Measurements from ENCODE around the gene LRFN2. TPM values are rescaled to one million over a fixed set of nuclear protein-coding genes. Genes with fewer than 3 reads are reported as not detected.

The LRFN2 gene
- total RNA-seq, 2 experiments from 2014 or later, result not detected

DNA sequence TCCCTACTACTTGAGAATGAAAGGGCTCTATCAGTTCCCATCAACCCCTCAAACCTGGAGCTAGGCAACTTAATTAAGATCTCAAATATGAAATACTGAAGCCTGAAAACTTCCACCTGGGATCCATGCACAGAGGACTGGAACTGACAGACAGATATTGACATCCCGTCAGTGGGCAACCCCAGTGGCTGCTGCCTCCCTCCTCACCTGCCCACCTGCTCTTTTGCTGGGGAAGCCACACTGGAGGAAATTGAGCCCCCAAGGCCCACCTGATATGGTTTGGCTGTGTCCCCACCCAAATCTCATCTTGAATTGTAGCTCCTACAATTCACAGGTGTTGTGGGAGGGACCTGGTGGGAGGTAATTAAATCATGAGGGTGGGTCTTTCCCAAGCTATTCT is 192.8 kb downstream of the LRFN2 start:
- POLR2A ChIA-PET, result no interaction called here
- DNase-seq (no peak), ATAC-seq (ENCODE audit: low read depth) (no peak)
- H3K9me3 Mint-ChIP-seq, result no peaks in the 10 kb centered on the region
- H3K4me1 Mint-ChIP-seq, result peaks cover 13% of the 10 kb centered on the region
- H3K27ac Mint-ChIP-seq, result no peak overlapping the region
- H3K27me3 Mint-ChIP-seq, result peaks cover 8% of the 10 kb centered on the region
- no peaks in the 10 kb centered on the region for H3K36me3 Mint-ChIP-seq
- no peak overlapping the region for H3K4me3 Mint-ChIP-seq

DNA sequence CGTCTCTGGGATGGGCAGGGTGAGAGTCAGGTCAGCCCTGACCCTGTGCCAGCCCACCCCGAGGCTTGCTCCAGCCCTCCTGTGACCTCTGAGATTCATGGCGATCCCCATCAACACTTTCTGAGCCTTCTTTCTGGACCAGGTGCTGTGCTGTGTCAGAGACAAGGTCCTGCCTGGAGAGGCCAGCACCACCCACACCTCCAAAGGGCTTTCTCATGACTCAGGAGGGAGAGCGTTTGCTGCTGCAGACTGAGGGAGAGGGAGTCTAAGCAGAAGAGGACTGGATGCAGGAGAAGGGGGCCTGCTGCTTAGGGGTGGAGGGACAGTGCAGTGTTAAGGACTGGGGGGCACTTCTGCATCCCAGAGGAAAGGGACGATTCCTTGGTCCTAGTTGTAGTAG is 193.5 kb downstream of the LRFN2 start:
- ATAC-seq (ENCODE audit: low read depth) (no peak), DNase-seq (no peak)
- peaks cover 20% of the 10 kb centered on the region for H3K4me1 Mint-ChIP-seq
- H3K27me3 Mint-ChIP-seq, result peaks cover 9% of the 10 kb centered on the region
- H3K4me3 Mint-ChIP-seq, result no peak overlapping the region
- no peaks in the 10 kb centered on the region for H3K36me3 Mint-ChIP-seq
- no peak overlapping the region for H3K27ac Mint-ChIP-seq
- no peaks in the 10 kb centered on the region for H3K9me3 Mint-ChIP-seq
- POLR2A ChIA-PET, result no interaction called here

DNA sequence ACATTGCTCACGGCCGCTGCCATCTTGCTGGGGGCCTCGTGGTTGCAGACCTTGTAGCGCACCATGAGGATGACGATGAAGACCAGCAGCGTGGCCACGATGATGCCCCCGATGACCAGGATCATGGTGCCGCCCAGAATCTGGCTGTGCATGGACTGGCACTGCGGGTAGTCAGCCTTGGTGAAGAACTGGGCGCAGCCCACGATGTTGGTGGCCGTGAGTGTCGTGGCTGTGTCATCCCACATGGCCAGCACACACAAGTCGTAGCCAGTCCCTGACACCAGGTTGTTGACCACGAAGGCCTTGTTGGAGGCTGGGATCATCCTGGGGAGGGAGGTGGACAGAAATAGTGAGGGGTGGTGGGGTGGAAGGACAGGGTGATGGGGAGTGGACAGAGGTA is 194.6 kb downstream of the LRFN2 start:
- no peak for ATAC-seq (ENCODE audit: low read depth)
- H3K4me1 Mint-ChIP-seq, result peaks cover 27% of the 10 kb centered on the region
- H3K27ac Mint-ChIP-seq, result no peak overlapping the region
- H3K9me3 Mint-ChIP-seq, result no peaks in the 10 kb centered on the region
- POLR2A ChIA-PET, result no interaction called here
- DNase-seq, result no peak
- no peak overlapping the region for H3K4me3 Mint-ChIP-seq
- H3K27me3 Mint-ChIP-seq, result peaks cover 16% of the 10 kb centered on the region
- H3K36me3 Mint-ChIP-seq, result no peaks in the 10 kb centered on the region

DNA sequence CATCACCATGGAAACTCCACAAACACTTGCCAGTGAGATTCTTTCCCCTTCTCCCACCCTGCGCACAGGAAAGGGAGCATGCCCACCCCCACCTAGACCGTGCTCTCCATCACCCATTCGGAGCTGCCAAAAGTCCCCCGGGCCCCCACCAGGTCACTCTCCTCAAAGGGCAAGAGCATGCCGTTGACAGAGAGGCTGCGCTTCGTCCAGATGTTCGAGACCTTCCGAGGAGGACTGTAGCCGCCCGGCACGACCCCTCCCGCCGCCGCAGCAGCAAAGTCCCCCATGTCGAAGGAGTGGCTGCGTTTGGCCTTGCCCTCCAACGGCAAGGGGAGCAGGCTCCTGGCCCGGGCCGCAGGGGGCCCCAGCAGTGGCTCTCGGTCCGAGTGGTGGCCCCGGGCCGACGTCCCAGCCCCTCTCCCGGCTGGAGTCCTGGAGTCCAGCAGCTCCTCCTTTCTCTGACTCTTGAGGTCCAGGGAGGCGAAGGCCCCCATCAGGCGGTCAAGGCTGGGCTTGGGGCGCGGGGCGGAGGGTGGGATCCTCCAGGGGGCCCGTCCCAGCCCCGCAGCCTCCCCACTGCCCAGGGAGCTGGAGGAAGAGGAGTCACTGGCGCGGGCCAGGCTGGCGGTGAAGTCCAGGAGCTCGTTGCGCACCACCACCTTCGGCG is 195.2 kb downstream of the LRFN2 start:
- DNase-seq (no peak), ATAC-seq (ENCODE audit: low read depth) (no peak)
- POLR2A ChIA-PET, result no interaction called here
- H3K36me3 Mint-ChIP-seq, result no peaks in the 10 kb centered on the region
- no peak overlapping the region for H3K27ac Mint-ChIP-seq
- H3K4me1 Mint-ChIP-seq, result peaks cover 32% of the 10 kb centered on the region
- no peak overlapping the region for H3K4me3 Mint-ChIP-seq
- peaks cover 17% of the 10 kb centered on the region for H3K27me3 Mint-ChIP-seq
- H3K9me3 Mint-ChIP-seq, result no peaks in the 10 kb centered on the region

DNA sequence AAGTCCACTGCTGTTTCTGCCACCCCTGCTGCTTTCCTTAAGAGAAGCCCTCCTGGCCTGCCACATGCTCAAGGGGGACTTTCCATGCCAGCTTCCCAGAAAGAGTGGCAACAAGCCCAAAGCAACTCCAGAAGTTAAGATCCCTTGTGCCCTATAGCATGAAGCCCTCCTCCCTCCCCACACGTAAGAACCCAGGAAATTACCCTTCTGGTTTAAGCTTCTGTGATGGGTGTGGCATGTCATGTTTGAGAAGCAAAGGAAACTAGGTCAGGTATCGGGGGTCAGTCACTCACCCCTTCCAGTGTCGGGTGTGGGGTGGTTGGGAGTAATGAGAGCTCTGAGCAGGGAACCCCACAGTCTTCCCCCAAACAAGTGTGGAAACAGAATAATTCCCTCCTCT is 196.1 kb downstream of the LRFN2 start:
- Mint-ChIP-seq H3K4me3 (no peak overlapping the region), H3K27me3 (peaks cover 23% of the 10 kb centered on the region), H3K27ac (no peak overlapping the region), H3K4me1 (peaks cover 37% of the 10 kb centered on the region), H3K36me3 (no peaks in the 10 kb centered on the region), H3K9me3 (no peaks in the 10 kb centered on the region)
- DNase-seq (no peak), ATAC-seq (ENCODE audit: low read depth) (peak; percentile 32)
- POLR2A ChIA-PET, result no interaction called here

DNA sequence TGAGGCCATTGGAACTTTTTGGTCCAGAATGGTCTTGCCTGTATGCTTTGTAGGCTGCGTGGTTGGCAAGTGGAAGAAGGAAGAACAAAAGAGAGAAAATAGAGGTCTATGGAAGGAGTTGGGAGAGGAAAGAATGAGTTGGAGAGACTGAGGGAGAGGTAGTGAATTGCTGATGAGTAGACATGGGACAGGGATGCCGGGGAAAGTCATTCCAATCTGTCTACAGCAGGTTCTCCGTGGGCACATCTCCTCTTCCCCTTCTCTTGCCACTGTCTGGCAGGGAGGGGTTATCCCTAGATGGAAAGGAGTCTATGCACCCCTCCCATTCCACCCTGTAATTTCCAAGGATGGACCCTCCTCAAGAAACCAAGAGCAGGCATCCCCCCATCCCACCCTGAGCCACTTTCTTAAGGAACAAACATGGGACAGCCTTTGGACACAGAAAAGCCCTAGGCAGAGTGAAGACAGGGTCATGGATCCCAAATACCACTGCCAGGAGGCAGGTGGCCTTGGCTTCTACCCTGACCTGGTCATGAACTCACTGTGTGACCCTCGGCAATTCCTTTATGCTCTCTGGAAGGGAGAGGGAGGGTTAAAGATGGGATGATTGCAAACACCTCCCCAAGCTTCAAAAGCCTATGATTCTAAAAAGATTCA is 196.9 kb downstream of the LRFN2 start:
- peaks cover 37% of the 10 kb centered on the region for H3K4me1 Mint-ChIP-seq
- H3K27me3 Mint-ChIP-seq, result peaks cover 25% of the 10 kb centered on the region
- DNase-seq, result no peak
- POLR2A ChIA-PET, result no interaction called here
- H3K4me3 Mint-ChIP-seq, result peak overlapping the region; percentile 24
- no peak for ATAC-seq (ENCODE audit: low read depth)
- no peaks in the 10 kb centered on the region for H3K36me3 Mint-ChIP-seq
- H3K27ac Mint-ChIP-seq, result no peak overlapping the region
- H3K9me3 Mint-ChIP-seq, result no peaks in the 10 kb centered on the region

- Mint-ChIP-seq H3K4me1 (peaks cover 37% of the 10 kb centered on the region), H3K4me3 (peak overlapping the region; percentile 44), H3K27me3 (peaks cover 25% of the 10 kb centered on the region), H3K27ac (no peak overlapping the region), H3K36me3 (no peaks in the 10 kb centered on the region), H3K9me3 (no peaks in the 10 kb centered on the region)
- ATAC-seq (ENCODE audit: low read depth) (peak; percentile 65), DNase-seq (no peak)
- POLR2A ChIA-PET, result no interaction called here
Observed at GRCh38 chr6:40389254-40389653, 197.9 kb downstream of the LRFN2 start.

DNA sequence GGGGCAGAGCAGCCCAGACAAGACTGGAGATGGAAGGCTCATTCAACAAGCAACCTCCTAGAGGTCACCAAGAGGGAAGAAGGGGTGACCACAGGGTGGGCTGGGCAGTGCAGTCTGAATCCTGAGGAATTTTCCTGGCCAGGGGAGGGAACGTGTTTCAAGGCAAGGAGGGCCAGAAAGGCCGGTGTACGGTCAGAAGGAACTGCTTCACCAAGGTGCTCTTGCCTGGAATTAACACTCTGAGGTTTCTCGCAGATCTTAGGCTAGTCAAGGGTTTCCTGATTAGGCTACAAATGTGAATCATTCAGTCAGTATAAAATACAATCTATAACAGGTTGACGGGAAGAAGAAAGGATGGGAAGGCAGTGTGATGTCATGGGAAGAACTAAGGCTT is 199.3 kb downstream of the LRFN2 start:
- Mint-ChIP-seq H3K4me1 (peaks cover 37% of the 10 kb centered on the region), H3K27me3 (peaks cover 28% of the 10 kb centered on the region), H3K4me3 (no peak overlapping the region), H3K9me3 (no peaks in the 10 kb centered on the region), H3K36me3 (no peaks in the 10 kb centered on the region), H3K27ac (no peak overlapping the region)
- DNase-seq, result no peak
- POLR2A ChIA-PET, result interaction anchor here (1.0 kb wide), 1 partner anchor 17 kb away, joined by 3 read pairs; no protein-coding TSS in a partner anchor
- ATAC-seq (ENCODE audit: low read depth), result no peak

- peaks cover 37% of the 10 kb centered on the region for H3K4me1 Mint-ChIP-seq
- POLR2A ChIA-PET, result interaction anchor here (1.0 kb wide), 1 partner anchor 16 kb away, joined by 3 read pairs; no protein-coding TSS in a partner anchor
- DNase-seq, result no peak
- peaks cover 32% of the 10 kb centered on the region for H3K27me3 Mint-ChIP-seq
- H3K36me3 Mint-ChIP-seq, result no peaks in the 10 kb centered on the region
- no peaks in the 10 kb centered on the region for H3K9me3 Mint-ChIP-seq
- no peak overlapping the region for H3K4me3 Mint-ChIP-seq
- no peak overlapping the region for H3K27ac Mint-ChIP-seq
- no peak for ATAC-seq (ENCODE audit: low read depth)
Observed at GRCh38 chr6:40387127-40387870, 199.9 kb downstream of the LRFN2 start.

GRCh38 chr6:40386200-40386599 is 201.0 kb downstream of the LRFN2 start:
- Mint-ChIP-seq H3K9me3 (no peaks in the 10 kb centered on the region), H3K27ac (no peak overlapping the region), H3K4me3 (no peak overlapping the region), H3K4me1 (peaks cover 36% of the 10 kb centered on the region), H3K27me3 (peaks cover 37% of the 10 kb centered on the region), H3K36me3 (no peaks in the 10 kb centered on the region)
- DNase-seq, result no peak
- ATAC-seq (ENCODE audit: low read depth), result no peak
- POLR2A ChIA-PET, result no interaction called here

- peak overlapping the region; percentile 50 for H3K27ac Mint-ChIP-seq
- DNase-seq (no peak), ATAC-seq (ENCODE audit: low read depth) (no peak)
- H3K4me1 Mint-ChIP-seq, result peaks cover 16% of the 10 kb centered on the region
- H3K4me3 Mint-ChIP-seq, result no peak overlapping the region
- H3K9me3 Mint-ChIP-seq, result peaks cover 2% of the 10 kb centered on the region
- POLR2A ChIA-PET, result no interaction called here
- peaks cover 28% of the 10 kb centered on the region for H3K27me3 Mint-ChIP-seq
- no peaks in the 10 kb centered on the region for H3K36me3 Mint-ChIP-seq
Observed at GRCh38 chr6:40383348-40384115, 203.6 kb downstream of the LRFN2 start.

DNA sequence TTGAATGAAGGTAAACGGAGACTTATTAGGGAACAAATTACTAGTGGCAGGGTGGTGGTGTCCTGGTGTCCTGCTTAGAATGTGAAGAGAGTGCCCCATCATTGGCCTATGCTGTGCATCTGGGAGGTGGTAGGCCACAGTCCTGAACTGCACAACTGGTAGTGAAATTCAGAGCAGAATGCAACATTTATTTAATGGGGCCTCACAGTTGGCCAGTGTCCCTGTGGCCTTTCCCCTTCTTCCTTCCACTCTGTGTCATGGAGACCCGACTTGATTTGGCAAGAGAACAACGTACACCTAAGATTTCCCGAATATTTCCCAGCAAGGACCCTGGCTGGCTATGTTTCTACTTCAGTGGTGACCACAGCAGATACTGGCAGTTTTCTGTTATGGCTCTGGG is 206.9 kb downstream of the LRFN2 start:
- H3K4me3 Mint-ChIP-seq, result no peak overlapping the region

DNA sequence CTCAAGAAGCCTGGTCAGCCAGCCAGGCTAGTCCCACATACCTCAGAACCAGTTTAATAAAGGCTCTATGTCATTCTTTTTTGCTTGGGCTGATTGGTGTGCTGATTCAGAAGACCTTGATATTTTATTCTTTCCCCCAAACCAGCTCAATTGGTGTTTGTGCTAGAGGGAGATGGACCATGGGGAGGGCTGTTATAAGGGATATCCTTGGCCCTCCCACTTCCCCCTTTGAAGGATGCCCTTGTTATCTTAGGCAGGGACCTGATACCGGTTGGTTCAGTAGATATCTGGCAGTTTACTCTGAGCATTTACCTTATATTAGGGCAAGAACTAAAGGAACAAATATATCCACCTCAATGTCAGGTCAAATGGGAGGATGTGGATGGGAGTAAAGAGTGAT is 207.4 kb downstream of the LRFN2 start:
- POLR2A ChIA-PET, result no interaction called here
- Mint-ChIP-seq H3K4me3 (no peak overlapping the region), H3K4me1 (peaks cover 1% of the 10 kb centered on the region), H3K27ac (no peak overlapping the region), H3K36me3 (peaks cover 3% of the 10 kb centered on the region), H3K9me3 (peaks cover 3% of the 10 kb centered on the region), H3K27me3 (peaks cover 13% of the 10 kb centered on the region)
- DNase-seq (no peak), ATAC-seq (ENCODE audit: low read depth) (no peak)

More for the DNA sequence above, 206.9 kb downstream of the LRFN2 start:
- Mint-ChIP-seq H3K27me3 (peaks cover 13% of the 10 kb centered on the region), H3K9me3 (peaks cover 3% of the 10 kb centered on the region), H3K27ac (no peak overlapping the region), H3K4me1 (peaks cover 1% of the 10 kb centered on the region), H3K36me3 (peaks cover 3% of the 10 kb centered on the region)
- ATAC-seq (ENCODE audit: low read depth) (no peak), DNase-seq (no peak)
- POLR2A ChIA-PET, result no interaction called here
